H1 (cell line): ENCODE measurements around the gene NT5DC1. TPM values are rescaled to one million over a fixed set of nuclear protein-coding genes. Genes with fewer than 3 reads are reported as not detected.

Experiments
- CTCF ChIA-PET: fragments of 300-600 bp; sonication (Branson Sonifier 250); formaldehyde crosslinking; loops from one replicate; lab custom pipeline; 2021; ENCODE audit not compliant: partially characterized antibody; lab: Charles Lee
- POLR2A ChIA-PET: fragments of 300-600 bp; sonication (Branson Sonifier 250); formaldehyde crosslinking; loops from one replicate; lab custom pipeline; 2021; ENCODE audit warnings: inconsistent platforms; ENCODE audit not compliant: partially characterized antibody; lab: Charles Lee
- DNase-seq, 2 experiments: peaks; one replicate each; pipeline versions ENCODE4 v3.0.0 to v3.0.0-alpha.2; 2010 to 2022; ENCODE audit warnings: low spot score in 2 of 2, low read depth in 1 of 2, mixed read lengths in 1 of 2
- FAIRE-seq: peaks from 2 replicates; lab custom pipeline; 2011; peaks lifted over from hg19 to GRCh38; lab: Jason Lieb, UNC
- H2AFZ ChIP-seq: 2 replicates; pipeline ENCODE4 v1.8.1; 2012; ENCODE audit warnings: low read length, inconsistent platforms
- H2AK5ac ChIP-seq: 2 replicates; pipeline ENCODE4 v1.6.1; 2013; ENCODE audit warnings: low read depth, low read length
- H2BK120ac ChIP-seq: replicated peaks from 2 replicates; pipeline ENCODE3; 2013; ENCODE audit warnings: low read depth, low read length, inconsistent platforms
- H2BK12ac ChIP-seq: 2 replicates; pipeline ENCODE4 v1.6.1; 2013; ENCODE audit warnings: low read depth, low read length
- H2BK15ac ChIP-seq: 2 replicates; pipeline ENCODE4 v1.6.1; 2013; ENCODE audit warnings: low read length
- H2BK20ac ChIP-seq: 2 replicates; pipeline ENCODE4 v1.6.1; 2013; ENCODE audit warnings: low read length
- H2BK5ac ChIP-seq: 2 replicates; pipeline ENCODE4 v1.6.1; 2013; ENCODE audit warnings: low read depth, low read length
- H3K14ac ChIP-seq: 2 replicates; pipeline ENCODE4 v1.6.1; 2013; ENCODE audit warnings: inconsistent platforms; ENCODE audit not compliant: insufficient read length
- H3K18ac ChIP-seq: 2 replicates; pipeline ENCODE4 v1.6.1; 2013; ENCODE audit warnings: low read length; ENCODE audit errors: extremely low read depth
- H3K23ac ChIP-seq: 2 replicates; pipeline ENCODE4 v1.6.1; 2013; ENCODE audit warnings: inconsistent platforms; ENCODE audit not compliant: insufficient read length
- H3K23me2 ChIP-seq: 2 replicates; pipeline ENCODE4 v1.6.1; 2013; ENCODE audit warnings: low read depth, low read length
- H3K27ac ChIP-seq: 2 replicates; pipeline ENCODE4 v1.6.1; 2011; ENCODE audit warnings: low read depth, low read length, inconsistent platforms
- H3K27me3 ChIP-seq, 4 experiments: replicated peaks in 1 of 4; 1 replicate in 1 of 4; 2 replicates in 3 of 4; pipeline versions ENCODE4 v1.6.1 to v1.8.1; 2011 to 2013; ENCODE audit warnings: low read length in 3 of 4, mild to moderate bottlenecking in 3 of 4, inconsistent platforms in 2 of 4, mixed read lengths in 2 of 4, moderate library complexity in 1 of 4; ENCODE audit not compliant: control insufficient read depth in 3 of 4, insufficient read depth in 3 of 4; ENCODE audit errors: extremely low read depth in 1 of 4
- H3K36me3 ChIP-seq, 4 experiments: 2 replicates each; pipeline versions ENCODE4 v1.6.1 to v1.8.1; 2011 to 2013; ENCODE audit warnings: mild to moderate bottlenecking in 4 of 4, low read length in 3 of 4, moderate library complexity in 2 of 4, control low read depth in 1 of 4, inconsistent platforms in 1 of 4; ENCODE audit not compliant: insufficient read depth in 4 of 4, control insufficient read depth in 2 of 4
- H3K4ac ChIP-seq: replicated peaks from 2 replicates; pipeline ENCODE3; 2013; ENCODE audit warnings: low read length, low read depth, mixed read lengths, inconsistent platforms; ENCODE audit not compliant: insufficient read length
- H3K4me1 ChIP-seq, 4 experiments: replicated peaks in 1 of 4; 1 replicate in 1 of 4; 2 replicates in 3 of 4; pipeline versions ENCODE4 v1.6.1 to v1.8.1; 2011 to 2013; ENCODE audit warnings: low read length in 3 of 4, inconsistent platforms in 2 of 4, mixed read lengths in 1 of 4; ENCODE audit not compliant: insufficient read depth in 4 of 4, control insufficient read depth in 3 of 4
- H3K4me2 ChIP-seq, 2 experiments: 2 replicates each; pipeline versions ENCODE4 v1.6.1 to v1.8.1; 2011 to 2013; ENCODE audit warnings: low read depth in 2 of 2, low read length in 2 of 2, control low read depth in 1 of 2, inconsistent platforms in 1 of 2, mild to moderate bottlenecking in 1 of 2; ENCODE audit not compliant: insufficient read depth in 1 of 2
- H3K4me3 ChIP-seq, 4 experiments: fragments of 200-600, 300-600 bp in 1 of 4; sonication (generic), shearing (Covaris generic), sonication (Bioruptor Twin) in 1 of 4; 2 replicates each; pipeline versions ENCODE4 v1.5.1 to v1.8.1; 2011 to 2016; ENCODE audit warnings: low read length in 4 of 4, low read depth in 3 of 4, control low read depth in 2 of 4, inconsistent platforms in 2 of 4, mild to moderate bottlenecking in 2 of 4, mixed read lengths in 1 of 4, moderate library complexity in 1 of 4; ENCODE audit not compliant: insufficient read depth in 2 of 4; ENCODE audit errors: extremely low read depth in 1 of 4
- H3K56ac ChIP-seq: replicated peaks from 2 replicates; pipeline ENCODE3; 2013; ENCODE audit warnings: low read depth, mild to moderate bottlenecking, mixed read lengths, low read length, inconsistent platforms; ENCODE audit not compliant: insufficient read length
- H3K79me1 ChIP-seq: 2 replicates; pipeline ENCODE4 v1.6.1; 2013; ENCODE audit warnings: low read depth, low read length, control low read depth
- H3K79me2 ChIP-seq, 2 experiments: 2 replicates each; pipeline versions ENCODE4 v1.6.1 to v1.8.1; 2012 to 2013; ENCODE audit warnings: low read length in 2 of 2, mild to moderate bottlenecking in 2 of 2, inconsistent platforms in 1 of 2; ENCODE audit not compliant: insufficient read depth in 2 of 2, control insufficient read depth in 1 of 2
- H3K9ac ChIP-seq, 4 experiments: replicated peaks in 1 of 4; 1 replicate in 1 of 4; 2 replicates in 3 of 4; pipeline versions ENCODE4 v1.6.1 to v1.8.1; 2011 to 2013; ENCODE audit warnings: low read depth in 3 of 4, low read length in 3 of 4, control low read depth in 2 of 4, mild to moderate bottlenecking in 2 of 4, moderate library complexity in 2 of 4, inconsistent platforms in 1 of 4; ENCODE audit errors: extremely low read depth in 1 of 4
- H3K9me3 ChIP-seq, 2 experiments: 2 replicates each; pipeline versions ENCODE4 v1.6.1 to v1.8.1; 2012 to 2013; ENCODE audit warnings: mild to moderate bottlenecking in 2 of 2, moderate library complexity in 2 of 2, control low read depth in 1 of 2, inconsistent platforms in 1 of 2, low read depth in 1 of 2, low read length in 1 of 2, mixed read lengths in 1 of 2; ENCODE audit not compliant: insufficient read depth in 2 of 2
- H4K20me1 ChIP-seq, 2 experiments: replicated peaks in 1 of 2; 2 replicates each; pipeline versions ENCODE3 to v1.8.1; 2011 to 2013; ENCODE audit warnings: inconsistent platforms in 2 of 2, low read length in 2 of 2, mild to moderate bottlenecking in 1 of 2; ENCODE audit not compliant: insufficient read depth in 2 of 2, control insufficient read depth in 1 of 2
- H4K5ac ChIP-seq: 2 replicates; pipeline ENCODE4 v1.6.1; 2013; ENCODE audit warnings: low read length, low read depth, mixed read lengths, inconsistent platforms; ENCODE audit not compliant: insufficient read length
- H4K8ac ChIP-seq: 2 replicates; pipeline ENCODE4 v1.8.0; 2013; ENCODE audit warnings: mild to moderate bottlenecking, moderate library complexity, low read length, inconsistent platforms; ENCODE audit not compliant: insufficient read depth; ENCODE audit errors: extremely low read depth
- H4K91ac ChIP-seq: replicated peaks from 2 replicates; pipeline ENCODE3; 2013; ENCODE audit warnings: low read length, mixed read lengths, inconsistent platforms; ENCODE audit not compliant: insufficient read length
- ATF2 ChIP-seq: IDR thresholded peaks from 2 replicates; pipeline ENCODE4 v1.6.1; 2012; ENCODE audit warnings: low read length, inconsistent platforms
- CTBP2 ChIP-seq: IDR thresholded peaks from 2 replicates; pipeline ENCODE4 v1.7.0; 2011; ENCODE audit warnings: borderline replicate concordance, mild to moderate bottlenecking, moderate library complexity, mixed read lengths, low read length; ENCODE audit not compliant: insufficient read depth, insufficient read length
- PHF8 ChIP-seq: fragments of 200-600 bp; sonication (generic); conservative IDR thresholded peaks from 2 replicates; pipeline ENCODE4 v1.7.1; 2012; ENCODE audit warnings: low read depth, mild to moderate bottlenecking, inconsistent platforms, low read length, moderate library complexity
- SRF ChIP-seq: IDR thresholded peaks from 2 replicates; pipeline ENCODE4 v1.6.1; 2011; ENCODE audit warnings: mild to moderate bottlenecking, low read depth, low read length, moderate library complexity
- SUZ12 ChIP-seq: fragments of 200-600 bp; sonication (generic); IDR thresholded peaks from 2 replicates; pipeline ENCODE4 v1.6.1; 2012; ENCODE audit warnings: mild to moderate bottlenecking, inconsistent platforms, low read length, moderate library complexity, mixed read lengths
- TAF7 ChIP-seq: optimal IDR thresholded peaks from 2 replicates; pipeline ENCODE3; 2011; ENCODE audit warnings: low read depth, mild to moderate bottlenecking, inconsistent platforms, low read length, moderate library complexity, borderline replicate concordance
- WGBS, 2 experiments: shearing (Covaris generic) in 1 of 2; methylation state at CpG; one replicate each; pipeline versions ENCODE4 v1.1.6 to v1.1.7; 2013 to 2015; ENCODE audit warnings: low lambda C conversion rate in 2 of 2, mixed read lengths in 2 of 2, inconsistent platforms in 1 of 2, low coverage in 1 of 2, missing lambda C conversion rate in 1 of 2; ENCODE audit not compliant: insufficient replicate concordance in 2 of 2, insufficient coverage in 1 of 2, insufficient read length in 1 of 2; ENCODE audit errors: extremely low coverage in 1 of 2, missing lambda C conversion rate in 1 of 2; 5-methylcytosine and 5-hydroxymethylcytosine counted together
- polyA plus RNA-seq, 7 experiments: library from polyadenylated mRNA; depleted of rRNA in 3 of 7; stranded (reverse) in 5 of 7; unstranded in 2 of 7; fragments of >200 nt in 5 of 7; fragments of 200-250 nt in 2 of 7; gene quantifications; 1 replicate in 5 of 7; 2 replicates in 1 of 7; 4 replicates in 1 of 7; pipeline versions ENCODE4 v1.2.1 to v1.2.3, GENCODE V29; 2011 to 2013; ENCODE audit warnings: missing spikeins in 2 of 7, mixed read lengths in 2 of 7
- total RNA-seq: library from RNA; stranded (reverse); fragmentation: NEBNext Ultra II Directional; extraction: Animal tissue kit (Norgen Biotek cat#: 25700); gene quantifications from 2 replicates; pipeline ENCODE4 v1.2.1, GENCODE V29; 2021

NT5DC1 gene
- total and polyA plus RNA-seq, 2 of the 8 experiments (the other 6 are each of a cell fraction or from before 2014, with no cell fraction given): 25.3 to 72.7 TPM

DNA sequence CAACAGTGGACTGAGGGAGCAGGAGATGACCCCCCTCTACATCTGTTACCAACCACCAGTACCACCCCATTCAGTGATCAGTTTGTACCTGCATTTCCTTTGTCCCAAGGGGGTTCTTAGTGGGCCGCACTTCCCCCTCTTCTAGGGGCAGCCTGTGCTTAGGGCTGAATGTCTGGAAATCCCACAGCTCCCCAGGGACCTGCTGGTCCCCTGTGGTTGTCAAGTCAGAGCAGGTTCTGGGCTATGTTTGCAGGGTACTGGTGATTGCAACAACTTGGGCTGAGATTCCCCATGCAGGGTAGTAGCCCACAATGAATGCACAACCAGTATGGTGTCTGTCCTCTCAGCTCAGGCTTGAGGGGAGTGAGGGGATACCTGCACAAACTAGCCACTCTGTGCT, 64.9 kb downstream of the NT5DC1 start:
- Histone ChIP-seq H4K20me1 (no peaks in the 10 kb centered on the region), H3K23me2 (no peaks in the 10 kb centered on the region), H4K5ac (no peak overlapping the region), H3K9me3 (no peaks in the 10 kb centered on the region; a peak in 1 of 4 replicates), H3K18ac (no peak overlapping the region), H3K4ac (no peak overlapping the region), H3K27me3 (no peaks in the 10 kb centered on the region), H4K91ac (no peak overlapping the region), H2BK20ac (no peak overlapping the region), H3K14ac (no peak overlapping the region), H3K79me1 (no peaks in the 10 kb centered on the region), H3K27ac (no peak overlapping the region), H3K9ac (no peak overlapping the region), H3K79me2 (peaks cover 0 to 16% of the 10 kb centered on the region in 2 experiments; a peak in 2 of 4 replicates), H3K23ac (no peak overlapping the region), H3K56ac (no peak overlapping the region), H4K8ac (no peak overlapping the region), H3K4me2 (no peak overlapping the region), H3K4me1 (no peaks in the 10 kb centered on the region), H2BK5ac (no peak overlapping the region), H2BK12ac (no peak overlapping the region), H2BK120ac (no peak overlapping the region), H2AK5ac (no peak overlapping the region), H3K4me3 (no peak overlapping the region), H3K36me3 (no peaks in the 10 kb centered on the region), H2BK15ac (no peak overlapping the region), H2AFZ (no peak overlapping the region)
- DNase-seq (no peak), FAIRE-seq (no peak)
- TF ChIP-seq SUZ12: no peak
- TF ChIP-seq PHF8: no peak
- no peak for TF ChIP-seq SRF
- TF ChIP-seq ATF2: no peak
- no peak for TF ChIP-seq CTBP2
- TF ChIP-seq TAF7: no peak
- 91% methylated on average over 1 of the region's 1 CpG; no CpG with 5 or more reads in 1 of the 2 experiments for WGBS, 2 experiments
- POLR2A ChIA-PET: no interaction called here
- CTCF ChIA-PET: interaction anchor here (1.0 kb wide), 1 partner anchor 48 kb away, joined by 3 read pairs; no protein-coding TSS in a partner anchor
